Islet of Langerhans (tissue), 1 donor: ENCODE measurements around the gene GPR135.

ENCODE experiments used
- FAIRE-seq: peaks from one replicate; lab custom pipeline; 2011; peaks lifted over from hg19 to GRCh38; lab: Jason Lieb, UNC

Gene GPR135

DNA sequence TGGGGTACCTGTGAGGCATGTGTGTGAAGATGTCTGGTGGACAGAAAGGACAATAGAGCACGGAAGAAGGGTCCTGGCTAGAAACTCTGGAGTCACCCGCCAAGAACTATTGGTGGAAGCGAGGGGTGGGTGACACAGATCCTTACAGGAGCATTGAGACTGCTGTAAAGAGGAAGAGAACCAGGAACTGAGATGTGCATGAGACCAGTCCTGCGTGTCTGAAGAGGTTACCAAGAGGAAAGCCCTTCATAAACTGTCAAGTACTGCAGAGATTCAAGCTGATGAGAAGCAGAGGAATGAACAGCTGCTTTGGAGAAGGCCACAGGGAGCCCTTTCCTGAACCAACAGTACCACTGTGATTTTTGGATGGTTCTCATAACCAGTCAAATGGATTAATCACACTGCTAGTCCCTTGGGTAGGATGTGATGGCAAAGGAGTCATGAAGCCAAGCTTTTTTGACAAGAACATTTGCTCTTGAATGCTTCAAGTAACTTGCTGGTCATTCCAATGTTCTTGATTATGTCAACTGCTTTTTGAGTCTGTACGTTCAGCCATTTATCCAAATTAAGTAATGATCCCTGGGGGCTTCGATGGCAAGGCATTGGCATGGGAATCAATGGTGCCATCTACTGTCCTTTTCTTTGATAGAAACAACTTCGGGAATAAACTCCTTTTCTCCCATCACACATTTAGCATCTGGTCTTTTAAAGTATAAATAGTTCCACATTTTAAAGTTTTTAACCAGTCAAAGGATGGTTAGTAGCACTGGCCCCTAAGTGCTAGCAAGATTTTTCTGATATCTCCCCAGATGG lies 42.9 kb downstream of the GPR135 start:
- no peak for FAIRE-seq

DNA sequence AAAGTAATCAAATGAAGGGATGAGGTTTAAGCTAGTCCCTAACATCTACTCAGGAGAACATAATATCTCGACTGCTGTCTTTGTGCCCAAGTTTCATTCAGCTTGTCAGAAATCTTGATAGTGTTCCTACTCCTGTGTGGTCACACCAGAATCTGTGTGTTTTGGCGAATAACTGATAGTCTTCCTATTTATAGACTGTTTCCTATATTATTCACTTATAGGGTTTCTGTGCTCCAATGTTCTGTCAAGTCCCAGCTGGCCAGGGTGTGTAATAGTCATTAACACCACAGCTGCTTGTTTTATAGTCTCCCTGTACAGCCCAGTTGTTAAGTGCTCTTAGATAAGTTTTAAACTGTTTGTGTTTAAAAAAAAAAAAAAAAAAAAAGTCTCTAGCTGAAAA lies 45.9 kb downstream of the GPR135 start:
- FAIRE-seq, result no peak

- FAIRE-seq, result no peak
Observed at GRCh38 chr14:59417311-59417710, 47.9 kb downstream of the GPR135 start.

GRCh38 chr14:59415836-59416602 lies 49.2 kb downstream of the GPR135 start:
- no peak for FAIRE-seq
